B cell (primary cell): Measurements from ENCODE around the gene NAB2. TPM values are rescaled to one million over a fixed set of nuclear protein-coding genes. Genes with fewer than 3 reads are reported as not detected.
A peak's percentile ranks its signal among the peaks of the same experiment; 100 is the strongest.

Experiments
- ATAC-seq: fragments of 200-7000 bp; cut with Tn5 transposase; one replicate; pipeline ENCODE4 v1.10.0; 2021; ENCODE audit warnings: low read depth, mild to moderate bottlenecking, moderate number of reproducible peaks, moderate library complexity
- CTCF ChIA-PET: fragments of 350-600 bp; sonication (Branson Sonifier 250); formaldehyde crosslinking; loops from one replicate; lab custom pipeline; 2021; ENCODE audit warnings: antibody characterized with exemption, inconsistent platforms; lab: Charles Lee
- POLR2A ChIA-PET: fragments of 350-600 bp; sonication (Branson Sonifier 250); formaldehyde crosslinking; loops from one replicate; lab custom pipeline; 2021; ENCODE audit warnings: antibody characterized with exemption; lab: Charles Lee
- DNase-seq: peaks from one replicate; pipeline ENCODE4 v3.0.0; 2013
- H2AFZ ChIP-seq: 2 replicates; pipeline ENCODE4 v1.6.1; 2012; ENCODE audit warnings: mild to moderate bottlenecking, low read depth, low read length; ENCODE audit not compliant: insufficient read depth, poor library complexity, severe bottlenecking
- H3K27ac ChIP-seq, 2 donors: 1 replicate in 1 of 2; 2 replicates in 1 of 2; pipeline ENCODE4 v1.5.1; 2012 to 2013; ENCODE audit warnings: low read length in 2 of 2, mild to moderate bottlenecking in 2 of 2, moderate library complexity in 1 of 2
- H3K27me3 ChIP-seq, 4 experiments: fragments of 200-600 bp in 1 of 4; sonication (generic) in 1 of 4; replicated peaks in 1 of 4; 1 replicate in 2 of 4; 2 replicates in 2 of 4; pipeline versions ENCODE4 v1.6.1 to v1.7.0; 2013 to 2016; ENCODE audit warnings: low read length in 3 of 4, mild to moderate bottlenecking in 2 of 4, mixed read lengths in 1 of 4, moderate library complexity in 1 of 4; ENCODE audit not compliant: insufficient read depth in 4 of 4, control insufficient read depth in 3 of 4; ENCODE audit errors: control extremely low read depth in 1 of 4
- H3K36me3 ChIP-seq, 2 experiments: replicated peaks in 1 of 2; 1 replicate in 1 of 2; 2 replicates in 1 of 2; pipeline versions ENCODE4 v1.6.1 to v1.7.1; 2013; ENCODE audit warnings: low read length in 1 of 2; ENCODE audit not compliant: insufficient read depth in 2 of 2, control insufficient read depth in 1 of 2; ENCODE audit errors: control extremely low read depth in 1 of 2, extremely low read depth in 1 of 2
- H3K4me1 ChIP-seq, 2 donors: fragments of 200-600 bp in 1 of 2; sonication (generic) in 1 of 2; 1 replicate in 1 of 2; 2 replicates in 1 of 2; pipeline versions ENCODE4 v1.5.1 to v1.6.1; 2013 to 2017; ENCODE audit warnings: low read length in 2 of 2; ENCODE audit not compliant: control insufficient read depth in 2 of 2, insufficient read depth in 2 of 2
- H3K4me2 ChIP-seq: replicated peaks from 2 replicates; pipeline ENCODE3; 2012; ENCODE audit warnings: mild to moderate bottlenecking, low read depth, low read length; ENCODE audit not compliant: poor library complexity, severe bottlenecking
- H3K4me3 ChIP-seq, 5 experiments: fragments of 200-600 bp in 1 of 5; sonication (generic) in 1 of 5; 1 replicate in 3 of 5; 2 replicates in 2 of 5; pipeline versions ENCODE4 v1.5.1 to v1.7.0; 2011 to 2016; ENCODE audit warnings: low read length in 4 of 5, mild to moderate bottlenecking in 4 of 5, low read depth in 2 of 5, control low read depth in 1 of 5, moderate library complexity in 1 of 5; ENCODE audit not compliant: insufficient read depth in 1 of 5; ENCODE audit errors: control extremely low read depth in 1 of 5, extremely low read depth in 1 of 5
- H3K79me2 ChIP-seq: fragments of 200-600 bp; sonication (generic); one replicate; pipeline ENCODE4 v1.6.0; 2016; ENCODE audit warnings: low read length; ENCODE audit not compliant: control insufficient read depth, insufficient read depth
- H3K9ac ChIP-seq: fragments of 200-600 bp; sonication (generic); 2 replicates; pipeline ENCODE4 v1.6.1; 2017; ENCODE audit warnings: mild to moderate bottlenecking, low read length, moderate library complexity
- H3K9me3 ChIP-seq, 3 donors: one replicate each; pipeline versions ENCODE4 v1.6.1 to v1.7.1; 2013; ENCODE audit warnings: low read length in 2 of 3; ENCODE audit not compliant: control insufficient read depth in 2 of 3, insufficient read depth in 1 of 3; ENCODE audit errors: control extremely low read depth in 1 of 3
- H4K20me1 ChIP-seq: 2 replicates; pipeline ENCODE4 v1.6.0; 2012; ENCODE audit warnings: mild to moderate bottlenecking, low read length; ENCODE audit not compliant: insufficient read depth, control insufficient read depth, poor library complexity, severe bottlenecking
- H3K27ac Mint-ChIP-seq: one replicate; pipeline ENCODE4 v1.8.0; 2021; ENCODE audit warnings: mixed read lengths
- H3K27me3 Mint-ChIP-seq: one replicate; pipeline ENCODE4 v1.8.0; 2021; ENCODE audit warnings: mixed read lengths
- H3K4me1 Mint-ChIP-seq: one replicate; pipeline ENCODE4 v1.8.0; 2021; ENCODE audit warnings: mixed read lengths
- H3K4me3 Mint-ChIP-seq: one replicate; pipeline ENCODE4 v1.8.0; 2021; ENCODE audit warnings: mixed read lengths
- H3K9me3 Mint-ChIP-seq: one replicate; pipeline ENCODE4 v1.8.0; 2022; ENCODE audit warnings: mixed read lengths; ENCODE audit not compliant: insufficient read depth
- CTCF ChIP-seq: fragments of 200-600 bp; IDR thresholded peaks from one replicate; pipeline ENCODE4 v1.8.0; 2022; ENCODE audit warnings: antibody characterized with exemption, mild to moderate bottlenecking
- EZH2 ChIP-seq: IDR thresholded peaks from 2 replicates; pipeline ENCODE4 v1.6.1; 2012; ENCODE audit warnings: borderline replicate concordance, low read depth, mild to moderate bottlenecking, moderate library complexity, low read length; ENCODE audit not compliant: insufficient read depth, poor library complexity, severe bottlenecking
- WGBS: methylation state at CpG from one replicate; pipeline ENCODE4 v1.1.5; 2013; ENCODE audit warnings: missing lambda C conversion rate; ENCODE audit not compliant: insufficient coverage; 5-methylcytosine and 5-hydroxymethylcytosine counted together
- intact Hi-C: fragments of 100-400 bp; cut with micrococcal nuclease; formaldehyde crosslinking; loops from one replicate; pipeline ENCODE4 v1.10.0; 2022
- polyA plus RNA-seq: library from polyadenylated mRNA; depleted of rRNA; stranded (reverse); fragments of >200 nt; gene quantifications from 2 replicates; pipeline ENCODE4 v1.2.3, GENCODE V29; 2012
- total RNA-seq, 2 donors: library from RNA; stranded (reverse); fragments of 120-200 nt in 1 of 2; gene quantifications; 1 replicate in 1 of 2; 2 replicates in 1 of 2; pipeline versions ENCODE4 v1.2.3 to v1.2.4, GENCODE V29; 2013 to 2022

Gene NAB2
- total and polyA plus RNA-seq, 2 donors (not counting 1 experiment from before 2014, with no cell fraction given), result 6.7 to 52.1 TPM

- DNase-seq (peak; percentile 99), ATAC-seq (peak; percentile 97)
- intact Hi-C loops, result loop anchor here (1.0 to 10.0 kb wide), 7 partner anchors 9 to 924 kb away; partner anchors contain the start of genes MYL6, MYL6B, SHMT2 and STAT6
- CTCF ChIA-PET, result interaction anchor here (1.0 to 20.9 kb wide), 11 partner anchors 9 to 321 kb away, joined by 3 to 420 read pairs (median 7); partner anchors contain the start of genes NAB2 and STAT6
- Histone ChIP-seq H3K27me3 (no peaks in the 10 kb centered on the region), H3K4me3 (peak within 1 kb of the TSS; percentile 55 to 97 (median 87)), H4K20me1 (peaks cover 6% of the 10 kb centered on the region), H3K9me3 (no peaks in the 10 kb centered on the region), H3K36me3 (no peaks in the 10 kb centered on the region), H3K4me1 (peaks cover 7 to 18% of the 10 kb centered on the region in 2 donors), H3K9ac (peak within 1 kb of the TSS; percentile 81), H3K79me2 (peaks cover 33% of the 10 kb centered on the region), H2AFZ (peak within 1 kb of the TSS; percentile 85), H3K4me2 (peak within 1 kb of the TSS; percentile 85), H3K27ac (peak within 1 kb of the TSS; percentile 75 to 89)
- Mint-ChIP-seq H3K9me3 (no peaks in the 10 kb centered on the region), H3K27ac (peak within 1 kb of the TSS; percentile 84), H3K4me1 (peaks cover 24% of the 10 kb centered on the region), H3K27me3 (no peaks in the 10 kb centered on the region), H3K4me3 (peak within 1 kb of the TSS; percentile 89)
- WGBS, result 0% methylated on average over 23 of the region's 39 CpGs
- TF ChIP-seq EZH2 (no peak), CTCF (no peak)
- POLR2A ChIA-PET, result interaction anchor here (0.7 to 3.2 kb wide), 7 partner anchors 9 to 390 kb away, joined by 4 to 57 read pairs (median 6); partner anchors contain the start of genes NAB2, PTGES3 and STAT6
Measured at GRCh38 chr12:57078519-57079404, 10.2 kb upstream of the NAB2 start, which contains the start of gene NEMP1. TSS of gene NEMP1 (minus strand) at chr12:57078791. CDS start at chr12:57078745, 46 bp downstream.
